Measurements from ENCODE around the gene RANBP3.

DNA sequence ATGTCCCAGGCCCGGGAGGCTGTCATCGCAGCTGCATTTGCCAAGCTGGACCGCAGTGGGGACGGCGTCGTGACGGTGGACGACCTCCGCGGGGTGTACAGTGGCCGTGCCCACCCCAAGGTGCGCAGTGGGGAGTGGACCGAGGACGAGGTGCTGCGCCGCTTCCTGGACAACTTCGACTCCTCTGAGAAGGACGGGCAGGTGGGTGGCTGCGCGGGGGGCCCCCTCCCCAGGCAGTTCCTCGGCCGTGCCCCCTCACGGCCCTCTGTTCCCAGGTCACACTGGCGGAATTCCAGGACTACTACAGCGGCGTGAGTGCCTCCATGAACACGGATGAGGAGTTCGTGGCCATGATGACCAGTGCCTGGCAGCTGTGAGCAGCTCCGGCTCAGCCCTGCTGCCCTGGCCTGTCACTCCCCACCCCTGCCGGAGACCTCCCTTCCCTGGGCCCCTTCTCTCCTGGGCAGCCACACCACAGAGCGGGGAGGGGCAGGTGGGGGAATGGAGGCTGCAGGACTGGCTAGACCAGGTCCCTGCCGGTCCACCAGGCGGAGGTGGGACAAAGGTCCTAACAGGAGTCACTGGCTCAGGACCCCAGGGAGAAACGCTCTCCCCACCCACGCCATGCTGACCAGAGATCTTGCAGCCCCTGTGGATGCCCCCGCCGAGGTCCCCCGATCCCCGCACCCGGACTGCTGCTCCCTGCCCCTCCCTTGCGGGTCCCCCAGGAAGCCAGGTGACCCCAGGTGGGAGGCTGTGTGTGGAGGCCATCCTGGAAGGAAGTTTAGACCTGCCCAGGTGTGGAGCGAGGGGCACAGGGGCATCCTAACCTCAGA lies 62.8 kb downstream of the RANBP3 start:
- TF ChIP-seq POLR2A (IDR thresholded peaks at IDR 0.05), result no peak
- TF ChIP-seq, protein P1, sequence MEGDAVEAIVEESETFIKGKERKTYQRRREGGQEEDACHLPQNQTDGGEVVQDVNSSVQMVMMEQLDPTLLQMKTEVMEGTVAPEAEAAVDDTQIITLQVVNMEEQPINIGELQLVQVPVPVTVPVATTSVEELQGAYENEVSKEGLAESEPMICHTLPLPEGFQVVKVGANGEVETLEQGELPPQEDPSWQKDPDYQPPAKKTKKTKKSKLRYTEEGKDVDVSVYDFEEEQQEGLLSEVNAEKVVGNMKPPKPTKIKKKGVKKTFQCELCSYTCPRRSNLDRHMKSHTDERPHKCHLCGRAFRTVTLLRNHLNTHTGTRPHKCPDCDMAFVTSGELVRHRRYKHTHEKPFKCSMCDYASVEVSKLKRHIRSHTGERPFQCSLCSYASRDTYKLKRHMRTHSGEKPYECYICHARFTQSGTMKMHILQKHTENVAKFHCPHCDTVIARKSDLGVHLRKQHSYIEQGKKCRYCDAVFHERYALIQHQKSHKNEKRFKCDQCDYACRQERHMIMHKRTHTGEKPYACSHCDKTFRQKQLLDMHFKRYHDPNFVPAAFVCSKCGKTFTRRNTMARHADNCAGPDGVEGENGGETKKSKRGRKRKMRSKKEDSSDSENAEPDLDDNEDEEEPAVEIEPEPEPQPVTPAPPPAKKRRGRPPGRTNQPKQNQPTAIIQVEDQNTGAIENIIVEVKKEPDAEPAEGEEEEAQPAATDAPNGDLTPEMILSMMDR (IDR thresholded peaks at IDR 0.05), result no peak
- no peak for TF ChIP-seq EP300 (IDR thresholded peaks at IDR 0.05)
- TF ChIP-seq POLR2AphosphoS5 (IDR thresholded peaks at IDR 0.05), result no peak
